GM12873 (cell line): ENCODE results near the gene ANKRD13C.

Source experiments
- CTCF ChIP-seq: IDR thresholded peaks from 2 replicates; pipeline ENCODE4 v1.5.1; 2012; ENCODE audit warnings: low read depth, mild to moderate bottlenecking, moderate library complexity, low read length, control low read depth; ENCODE audit not compliant: insufficient read depth; ENCODE audit errors: missing control alignments

Gene ANKRD13C

GRCh38 chr1:70295749-70296148 is 58.8 kb downstream of the ANKRD13C start:
- TF ChIP-seq CTCF: no peak

- no peak for TF ChIP-seq CTCF
These were observed 61.2 kb downstream of the ANKRD13C start for GRCh38 chr1:70293186-70293843.

GRCh38 chr1:70290218-70290617 is 64.3 kb downstream of the ANKRD13C start:
- TF ChIP-seq CTCF: no peak

GRCh38 chr1:70288166-70288565 is 66.4 kb downstream of the ANKRD13C start:
- no peak for TF ChIP-seq CTCF

GRCh38 chr1:70286453-70286852 is 68.1 kb downstream of the ANKRD13C start:
- TF ChIP-seq CTCF: no peak

- TF ChIP-seq CTCF: no peak
These were observed 70.2 kb downstream of the ANKRD13C start for GRCh38 chr1:70284366-70284765.

GRCh38 chr1:70278710-70279109 is 75.8 kb downstream of the ANKRD13C start:
- TF ChIP-seq CTCF: no peak
